ENCODE measurements around the gene DLG5.

DNA sequence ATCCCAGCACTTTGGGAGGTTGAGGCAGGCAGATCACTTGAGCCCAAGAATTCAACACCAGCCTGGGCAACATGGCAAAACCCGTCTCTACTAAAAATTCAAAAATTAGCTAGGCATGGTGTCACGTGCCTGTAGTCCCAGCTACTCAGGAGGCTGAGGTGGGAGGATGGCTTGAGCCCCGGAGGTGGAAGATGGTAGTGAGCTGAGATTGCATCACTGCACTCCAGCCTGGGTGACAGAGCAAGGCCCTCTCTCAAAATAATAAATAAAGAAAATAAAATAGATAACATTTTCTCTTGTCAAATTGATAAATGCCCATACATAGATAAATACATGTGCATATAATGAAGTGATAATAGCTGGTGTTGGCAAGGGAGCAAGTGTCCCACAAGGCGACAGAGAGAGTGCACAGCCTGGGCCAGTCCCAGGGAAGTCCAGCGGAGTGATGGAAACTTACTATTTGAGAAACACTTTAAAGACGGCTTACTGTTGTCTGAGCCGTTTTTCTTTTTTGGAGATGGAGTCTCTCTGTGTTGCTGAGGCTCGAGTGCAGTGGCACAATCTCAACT lies 33.4 kb upstream of the DLG5 start:
- TF ChIP-seq, protein P1, sequence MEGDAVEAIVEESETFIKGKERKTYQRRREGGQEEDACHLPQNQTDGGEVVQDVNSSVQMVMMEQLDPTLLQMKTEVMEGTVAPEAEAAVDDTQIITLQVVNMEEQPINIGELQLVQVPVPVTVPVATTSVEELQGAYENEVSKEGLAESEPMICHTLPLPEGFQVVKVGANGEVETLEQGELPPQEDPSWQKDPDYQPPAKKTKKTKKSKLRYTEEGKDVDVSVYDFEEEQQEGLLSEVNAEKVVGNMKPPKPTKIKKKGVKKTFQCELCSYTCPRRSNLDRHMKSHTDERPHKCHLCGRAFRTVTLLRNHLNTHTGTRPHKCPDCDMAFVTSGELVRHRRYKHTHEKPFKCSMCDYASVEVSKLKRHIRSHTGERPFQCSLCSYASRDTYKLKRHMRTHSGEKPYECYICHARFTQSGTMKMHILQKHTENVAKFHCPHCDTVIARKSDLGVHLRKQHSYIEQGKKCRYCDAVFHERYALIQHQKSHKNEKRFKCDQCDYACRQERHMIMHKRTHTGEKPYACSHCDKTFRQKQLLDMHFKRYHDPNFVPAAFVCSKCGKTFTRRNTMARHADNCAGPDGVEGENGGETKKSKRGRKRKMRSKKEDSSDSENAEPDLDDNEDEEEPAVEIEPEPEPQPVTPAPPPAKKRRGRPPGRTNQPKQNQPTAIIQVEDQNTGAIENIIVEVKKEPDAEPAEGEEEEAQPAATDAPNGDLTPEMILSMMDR (IDR thresholded peaks at IDR 0.05) = no peak
- no peak for TF ChIP-seq POLR2A (IDR thresholded peaks at IDR 0.05)

Measured in thyroid gland (tissue), 4 donors.